Type B pancreatic cell (in vitro differentiated cells): ENCODE measurements around the gene NR1H4. TPM values are rescaled to one million over a fixed set of nuclear protein-coding genes. Genes with fewer than 3 reads are reported as not detected.
"Not testable (repeated sequence)": the region's sequence is repeated elsewhere in the genome, so short reads cannot be mapped to it uniquely, and the experiment has no call there.

Experiments used
- DNase-seq: peaks from one replicate; pipeline ENCODE4 v3.0.0; 2021; ENCODE audit warnings: mixed read lengths; ENCODE audit not compliant: unreplicated experiment; ENCODE audit errors: extremely low spot score
- H3K27ac Mint-ChIP-seq: 2 replicates; pipeline ENCODE4 v1.8.0; 2021; ENCODE audit warnings: mild to moderate bottlenecking, mixed read lengths
- H3K27me3 Mint-ChIP-seq: 2 replicates; pipeline ENCODE4 v1.8.0; 2021; ENCODE audit warnings: mixed read lengths
- H3K36me3 Mint-ChIP-seq: 2 replicates; pipeline ENCODE4 v1.8.0; 2021; ENCODE audit warnings: mixed read lengths
- H3K4me1 Mint-ChIP-seq: one replicate; pipeline ENCODE4 v1.8.0; 2021; ENCODE audit warnings: mixed read lengths; ENCODE audit not compliant: unreplicated experiment
- H3K4me3 Mint-ChIP-seq: 2 replicates; pipeline ENCODE4 v1.8.0; 2021; ENCODE audit warnings: mild to moderate bottlenecking, mixed read lengths
- H3K9me3 Mint-ChIP-seq: 2 replicates; pipeline ENCODE4 v1.8.0; 2021; ENCODE audit warnings: mixed read lengths
- total RNA-seq: library from RNA; stranded (reverse); gene quantifications from 2 replicates; pipeline ENCODE4 v1.2.1, GENCODE V29; 2021; ENCODE audit warnings: low replicate concordance
- TF ChIP-seq, protein P1 (sequence below): fragments of 200-600 bp; sonication (generic); conservative IDR thresholded peaks from 2 replicates; pipeline ENCODE4 v1.5.0; 2021; ENCODE audit warnings: antibody characterized with exemption, mild to moderate bottlenecking

Gene NR1H4
- total RNA-seq, 1 donor from 2014 or later, result 2.1 TPM

GRCh38 chr12:100555722-100556121, 82.1 kb downstream of the NR1H4 start:
- peaks cover 17% of the 10 kb centered on the region for H3K4me1 Mint-ChIP-seq
- H3K27ac Mint-ChIP-seq, result no peak overlapping the region
- DNase-seq, result no peak
- no peaks in the 10 kb centered on the region for H3K9me3 Mint-ChIP-seq
- no peak overlapping the region for H3K4me3 Mint-ChIP-seq
- H3K27me3 Mint-ChIP-seq, result no peaks in the 10 kb centered on the region
- TF ChIP-seq, protein P1, sequence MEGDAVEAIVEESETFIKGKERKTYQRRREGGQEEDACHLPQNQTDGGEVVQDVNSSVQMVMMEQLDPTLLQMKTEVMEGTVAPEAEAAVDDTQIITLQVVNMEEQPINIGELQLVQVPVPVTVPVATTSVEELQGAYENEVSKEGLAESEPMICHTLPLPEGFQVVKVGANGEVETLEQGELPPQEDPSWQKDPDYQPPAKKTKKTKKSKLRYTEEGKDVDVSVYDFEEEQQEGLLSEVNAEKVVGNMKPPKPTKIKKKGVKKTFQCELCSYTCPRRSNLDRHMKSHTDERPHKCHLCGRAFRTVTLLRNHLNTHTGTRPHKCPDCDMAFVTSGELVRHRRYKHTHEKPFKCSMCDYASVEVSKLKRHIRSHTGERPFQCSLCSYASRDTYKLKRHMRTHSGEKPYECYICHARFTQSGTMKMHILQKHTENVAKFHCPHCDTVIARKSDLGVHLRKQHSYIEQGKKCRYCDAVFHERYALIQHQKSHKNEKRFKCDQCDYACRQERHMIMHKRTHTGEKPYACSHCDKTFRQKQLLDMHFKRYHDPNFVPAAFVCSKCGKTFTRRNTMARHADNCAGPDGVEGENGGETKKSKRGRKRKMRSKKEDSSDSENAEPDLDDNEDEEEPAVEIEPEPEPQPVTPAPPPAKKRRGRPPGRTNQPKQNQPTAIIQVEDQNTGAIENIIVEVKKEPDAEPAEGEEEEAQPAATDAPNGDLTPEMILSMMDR, result no peak
- H3K36me3 Mint-ChIP-seq, result no peaks in the 10 kb centered on the region

DNA sequence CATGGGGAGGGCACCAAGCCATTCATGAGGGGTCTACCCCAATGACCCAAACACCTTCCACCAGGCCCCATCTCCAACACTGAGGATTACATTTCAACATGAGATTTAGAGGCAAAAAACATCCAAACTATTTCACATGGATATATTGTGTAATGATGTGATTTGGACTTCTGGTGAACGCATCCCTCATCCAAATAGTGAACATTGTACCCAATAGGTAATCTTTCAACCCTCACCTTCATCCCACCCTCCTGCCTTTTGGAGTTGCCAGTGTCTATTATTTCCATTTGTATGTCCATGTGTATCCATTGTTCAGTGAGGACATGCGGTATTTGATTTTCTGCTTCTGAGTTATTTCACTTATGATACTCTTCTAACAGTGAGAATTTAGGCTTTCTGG, 83.7 kb downstream of the NR1H4 start:
- no peak overlapping the region for H3K27ac Mint-ChIP-seq
- H3K4me3 Mint-ChIP-seq, result no peak overlapping the region
- no peaks in the 10 kb centered on the region for H3K36me3 Mint-ChIP-seq
- TF ChIP-seq, protein P1, result no peak
- peaks cover 17% of the 10 kb centered on the region for H3K4me1 Mint-ChIP-seq
- H3K27me3 Mint-ChIP-seq, result no peaks in the 10 kb centered on the region
- DNase-seq, result no peak
- no peaks in the 10 kb centered on the region for H3K9me3 Mint-ChIP-seq

GRCh38 chr12:100559261-100559660, 85.6 kb downstream of the NR1H4 start:
- not testable (repeated sequence) for H3K4me3 Mint-ChIP-seq, H3K9me3 Mint-ChIP-seq, H3K27me3 Mint-ChIP-seq, H3K36me3 Mint-ChIP-seq, DNase-seq, H3K27ac Mint-ChIP-seq, H3K4me1 Mint-ChIP-seq

DNA sequence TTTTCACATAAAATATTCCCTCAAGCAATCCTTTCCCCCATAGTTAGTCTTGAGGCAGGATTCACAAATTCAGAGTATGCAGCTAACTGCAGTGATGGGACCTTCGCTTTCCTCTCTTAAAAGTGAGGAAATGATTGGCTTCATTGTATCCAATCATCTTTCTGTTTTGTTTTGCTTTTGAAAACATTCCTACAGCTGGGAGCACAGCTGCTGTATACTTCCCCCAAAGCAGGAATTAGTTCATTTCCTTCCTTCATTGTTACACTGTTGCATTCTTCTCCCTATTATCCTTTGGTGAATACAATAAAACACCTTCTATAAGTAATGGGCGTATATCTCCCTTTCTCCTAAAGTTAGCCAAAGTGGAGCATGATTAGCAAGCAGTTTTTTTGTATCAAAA, 90.4 kb downstream of the NR1H4 start:
- no peak overlapping the region for H3K4me3 Mint-ChIP-seq
- DNase-seq, result no peak
- peaks cover 4% of the 10 kb centered on the region for H3K4me1 Mint-ChIP-seq
- TF ChIP-seq, protein P1, result no peak
- H3K9me3 Mint-ChIP-seq, result no peaks in the 10 kb centered on the region
- no peaks in the 10 kb centered on the region for H3K36me3 Mint-ChIP-seq
- H3K27me3 Mint-ChIP-seq, result peaks cover 37% of the 10 kb centered on the region
- H3K27ac Mint-ChIP-seq, result no peak overlapping the region

GRCh38 chr12:100564905-100565467, 91.3 kb downstream of the NR1H4 start:
- peaks cover 4% of the 10 kb centered on the region for H3K4me1 Mint-ChIP-seq
- no peaks in the 10 kb centered on the region for H3K9me3 Mint-ChIP-seq
- no peaks in the 10 kb centered on the region for H3K36me3 Mint-ChIP-seq
- peaks cover 37% of the 10 kb centered on the region for H3K27me3 Mint-ChIP-seq
- DNase-seq, result no peak
- no peak overlapping the region for H3K4me3 Mint-ChIP-seq
- TF ChIP-seq, protein P1, result no peak
- no peak overlapping the region for H3K27ac Mint-ChIP-seq

GRCh38 chr12:100565987-100566545, 92.4 kb downstream of the NR1H4 start:
- H3K27me3 Mint-ChIP-seq, result peaks cover 41% of the 10 kb centered on the region
- H3K27ac Mint-ChIP-seq, result no peak overlapping the region
- no peaks in the 10 kb centered on the region for H3K9me3 Mint-ChIP-seq

More at GRCh38 chr12:100565987-100566545, 92.4 kb downstream of the NR1H4 start:
- TF ChIP-seq, protein P1, result no peak
- H3K4me1 Mint-ChIP-seq, result peaks cover 4% of the 10 kb centered on the region
- H3K36me3 Mint-ChIP-seq, result no peaks in the 10 kb centered on the region
- H3K4me3 Mint-ChIP-seq, result no peak overlapping the region
- no peak for DNase-seq
